VCaP (cell line): ENCODE measurements around the gene CHRNA7.

ENCODE experiments used
- H3K27ac ChIP-seq: fragments of 450-650 bp; 2 replicates; pipeline ENCODE4 v1.5.1; 2017
- CTCF ChIP-seq: fragments of 450-650 bp; conservative IDR thresholded peaks from 2 replicates; pipeline ENCODE4 v1.5.1; 2017; ENCODE audit warnings: mild to moderate bottlenecking, moderate library complexity

The CHRNA7 gene

DNA sequence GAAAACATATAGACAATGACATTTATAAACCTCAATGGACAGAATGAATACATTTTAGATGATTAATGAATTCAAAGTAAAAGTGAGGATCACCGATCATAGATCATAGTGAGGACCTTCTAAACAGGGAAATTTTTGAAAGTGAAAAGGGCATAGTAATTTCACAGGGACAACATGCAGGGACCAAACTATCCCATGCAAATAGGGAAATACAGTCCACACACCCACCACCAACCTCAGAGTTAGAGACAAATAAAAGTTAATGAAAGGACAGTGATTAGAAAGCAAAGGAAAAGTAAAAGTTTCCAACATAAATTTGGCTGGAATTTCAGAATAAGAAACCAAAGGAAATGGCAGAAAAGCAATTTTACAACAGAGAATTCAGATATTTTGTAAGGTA, 15.4 kb upstream of the CHRNA7 start:
- no peak overlapping the region for H3K27ac ChIP-seq
- TF ChIP-seq CTCF: no peak

GRCh38 chr15:32020156-32020555, 10.2 kb upstream of the CHRNA7 start:
- no peak for TF ChIP-seq CTCF
- no peak overlapping the region for H3K27ac ChIP-seq

DNA sequence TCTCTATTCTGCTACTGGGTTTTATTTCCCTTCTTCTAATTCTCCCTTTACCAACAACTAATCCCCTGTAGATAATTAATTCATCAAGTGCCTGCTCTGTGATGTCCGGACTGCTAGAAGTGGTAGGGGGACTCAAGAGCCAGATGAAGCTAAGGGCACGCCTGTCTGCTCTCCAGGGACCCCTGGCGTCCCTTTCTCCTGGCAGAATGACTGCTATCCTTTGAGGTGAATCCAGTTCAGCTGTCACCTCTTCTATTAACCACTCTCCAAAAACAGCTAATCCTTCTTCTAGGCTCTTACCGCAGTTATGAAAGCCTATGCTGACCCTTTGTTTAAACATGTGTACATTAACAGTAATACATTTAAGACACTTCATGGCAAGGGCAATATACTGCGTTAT, 1.4 kb upstream of the CHRNA7 start:
- TF ChIP-seq CTCF: no peak
- no peak overlapping the region for H3K27ac ChIP-seq

DNA sequence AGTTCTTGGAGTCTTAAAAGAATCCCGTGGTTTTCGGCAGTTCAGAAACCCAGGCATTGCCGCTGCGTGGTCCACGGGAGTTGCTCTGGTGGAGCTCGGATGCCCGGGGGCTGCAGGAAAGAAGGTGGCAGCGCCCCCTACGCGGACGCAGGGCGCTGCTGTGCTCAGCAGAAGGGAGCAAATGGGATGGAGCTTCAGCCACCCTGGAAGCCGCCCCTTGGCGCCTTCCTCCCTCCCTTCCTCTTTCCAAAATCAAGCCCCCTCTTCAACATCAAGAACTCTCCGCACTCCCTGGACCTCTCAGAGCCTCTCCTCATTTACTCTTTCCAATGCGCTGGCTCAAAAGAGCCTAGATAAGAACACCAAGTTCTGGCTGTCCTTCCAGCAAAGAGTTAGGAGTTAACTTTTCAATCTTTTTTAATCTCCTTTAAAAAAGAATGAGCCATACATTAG, 880 bp upstream of the CHRNA7 start:
- no peak for TF ChIP-seq CTCF

GRCh38 chr15:32030795-32031194, 480 bp downstream of the CHRNA7 start:
- TF ChIP-seq CTCF: no peak
- no peak overlapping the region; the same call in 1 of the 2 replicates for H3K27ac ChIP-seq

More for the DNA sequence above, 880 bp upstream of the CHRNA7 start:
- no peak overlapping the region for H3K27ac ChIP-seq

DNA sequence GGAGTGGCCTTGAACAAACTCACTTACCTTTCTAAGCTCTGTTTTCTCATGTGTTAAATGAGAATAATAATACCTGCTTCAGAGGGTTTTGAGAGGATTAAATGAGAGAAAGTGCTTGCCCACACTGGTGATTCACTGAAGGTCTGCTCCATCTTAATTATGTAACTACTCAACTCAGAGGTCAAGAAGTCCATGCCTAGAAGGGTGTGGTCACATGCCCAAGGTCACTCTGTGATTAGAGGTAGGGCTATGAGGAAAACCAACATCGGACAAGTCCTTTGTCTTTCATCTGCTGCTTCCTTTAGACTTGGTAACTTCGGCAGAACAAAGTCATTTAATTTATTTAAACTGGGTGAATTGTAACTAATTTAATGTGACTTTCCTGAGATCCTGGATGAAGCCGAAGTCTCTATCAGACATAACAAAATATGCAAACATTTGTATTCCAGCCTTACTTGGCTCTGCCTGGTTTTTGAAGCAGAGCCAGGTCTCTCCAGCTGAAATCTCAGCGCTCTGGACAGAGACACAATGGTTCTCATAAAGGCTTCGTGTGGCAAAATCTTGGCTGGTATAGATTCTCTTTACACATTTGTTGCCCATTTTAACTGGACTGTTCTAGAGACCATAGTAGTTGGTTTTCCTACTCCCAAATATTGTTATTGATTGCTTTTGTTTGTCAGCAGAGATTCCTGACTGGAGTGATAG, 3.0 kb downstream of the CHRNA7 start:
- no peak overlapping the region for H3K27ac ChIP-seq

DNA sequence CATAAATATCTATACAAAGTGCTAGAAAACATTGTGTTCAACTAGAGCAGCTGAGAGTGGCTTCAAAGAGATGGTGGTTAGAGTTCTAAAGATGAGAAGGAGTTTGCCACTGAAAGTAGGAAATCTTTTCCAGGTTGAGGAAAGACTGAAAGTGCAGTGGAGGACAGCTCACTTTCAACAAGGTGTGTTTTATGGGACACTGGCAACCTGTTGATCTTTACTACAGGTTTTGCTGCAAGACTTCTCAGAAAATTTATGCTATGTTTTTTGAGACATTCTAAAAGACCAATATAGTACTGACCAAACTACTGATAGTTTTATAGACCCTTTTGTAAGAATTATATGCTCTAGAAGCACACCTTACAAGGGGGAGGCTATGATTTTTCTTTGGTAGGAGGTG, 3.8 kb downstream of the CHRNA7 start:
- TF ChIP-seq CTCF: no peak
- no peak overlapping the region for H3K27ac ChIP-seq

More for the DNA sequence above, 3.0 kb downstream of the CHRNA7 start:
- TF ChIP-seq CTCF: no peak
